ENCODE measurements around the gene CNOT8. TPM values are rescaled to one million over a fixed set of nuclear protein-coding genes. Genes with fewer than 3 reads are reported as not detected.

Gene CNOT8
- total and polyA plus RNA-seq, 2 experiments from 2014 or later: 69.2 to 73.6 TPM

DNA sequence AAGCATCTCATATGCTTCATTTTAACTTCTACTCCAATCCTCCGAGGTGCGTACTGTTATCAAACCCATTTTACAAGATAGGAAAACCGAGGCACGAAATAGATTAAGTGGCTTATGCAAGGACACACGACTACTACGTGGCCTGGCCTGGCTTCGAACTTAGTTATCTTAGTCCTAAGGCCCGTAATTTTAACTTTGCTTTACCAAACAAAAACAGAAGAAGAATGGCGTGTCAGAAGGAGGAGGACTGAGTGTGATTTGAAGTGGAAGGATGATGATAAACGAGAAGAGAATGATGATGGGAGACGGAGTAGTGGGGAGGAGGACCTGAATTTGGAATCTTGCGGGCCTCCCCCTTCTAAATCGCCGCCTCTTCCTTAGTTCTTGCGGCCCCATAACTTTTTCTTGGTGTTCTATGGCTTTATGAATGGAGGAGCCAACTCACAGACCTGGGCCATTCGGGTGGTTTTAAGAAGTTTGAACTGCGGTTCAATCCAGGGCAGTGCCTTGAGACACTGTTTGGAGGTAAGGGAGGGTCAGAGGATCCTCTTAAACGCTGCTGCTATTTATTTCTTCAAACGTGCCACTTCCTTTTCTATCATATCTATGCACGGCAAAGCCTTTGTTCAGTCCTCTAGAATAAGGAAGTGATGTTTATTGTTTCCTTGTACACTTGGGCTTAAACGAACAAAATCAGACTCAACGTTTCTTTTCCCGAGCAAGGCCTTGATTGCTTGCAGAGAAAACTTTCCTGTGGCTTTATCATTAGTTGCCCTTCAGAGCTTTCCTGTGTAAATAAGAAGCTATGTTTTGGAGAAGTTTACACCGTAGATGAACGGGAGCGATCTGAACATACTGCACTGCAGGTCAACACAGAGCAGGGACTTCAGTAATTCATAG is 795 bp downstream of the CNOT8 start:
- Histone ChIP-seq H3K27ac (peak overlapping the region; percentile 95), H3K9me3 (ENCODE audit: low read depth) (no peaks in the 10 kb centered on the region), H3K36me3 (ENCODE audit: low read depth) (peaks cover 11% of the 10 kb centered on the region; the same call in 1 of the 2 replicates), H3K9me2 (ENCODE audit: insufficient read depth) (no peaks in the 10 kb centered on the region), H3K9ac (peak overlapping the region; percentile 88), H3K27me3 (replicated peaks; ENCODE audit: insufficient read depth) (no peaks in the 10 kb centered on the region), H3F3A (ENCODE audit: insufficient read depth) (peaks cover 34% of the 10 kb centered on the region), H2AFZ (peak overlapping the region; percentile 92), H3K4me1 (ENCODE audit: insufficient read depth) (peaks cover 32% of the 10 kb centered on the region), H3K79me2 (ENCODE audit: insufficient read depth) (peaks cover 58% of the 10 kb centered on the region), H4K20me1 (ENCODE audit: insufficient read depth) (no peaks in the 10 kb centered on the region; the same call in 1 of the 2 replicates), H3K4me2 (ENCODE audit: unreplicated experiment) (peak overlapping the region; percentile 98), H3K4me3 (peak overlapping the region; percentile 96)
- in situ Hi-C loops (cut with MboI): no loop called here
- 1 to 2% methylated on average over 26 of the region's 26 CpGs for WGBS, 2 experiments (ENCODE audit: low coverage in 1 of 2, low lambda C conversion rate in 2 of 2, missing lambda C conversion rate in 2 of 2)
- peak; percentile 54 for DNase-seq
- TF ChIP-seq EZH2 (IDR thresholded peaks at IDR 0.05; ENCODE audit: insufficient read depth, poor library complexity, severe bottlenecking): no peak
- no peak for TF ChIP-seq EZH2phosphoT487 (IDR thresholded peaks at IDR 0.05; ENCODE audit: insufficient read depth, low read depth)

GRCh38 chr5:154860123-154860522 is 1.7 kb downstream of the CNOT8 start:
- 10% methylated on average over 5 of the region's 5 CpGs for WGBS, 2 experiments (ENCODE audit: low coverage in 1 of 2, low lambda C conversion rate in 2 of 2, missing lambda C conversion rate in 2 of 2)
- Histone ChIP-seq H3F3A (ENCODE audit: insufficient read depth) (peaks cover 34% of the 10 kb centered on the region), H3K9me2 (ENCODE audit: insufficient read depth) (no peaks in the 10 kb centered on the region), H4K20me1 (ENCODE audit: insufficient read depth) (no peaks in the 10 kb centered on the region; the same call in 1 of the 2 replicates), H3K27ac (peak overlapping the region; percentile 95), H3K9me3 (ENCODE audit: low read depth) (no peaks in the 10 kb centered on the region), H3K79me2 (ENCODE audit: insufficient read depth) (peaks cover 67% of the 10 kb centered on the region), H3K9ac (peak overlapping the region; percentile 88), H3K27me3 (replicated peaks; ENCODE audit: insufficient read depth) (no peaks in the 10 kb centered on the region), H3K36me3 (ENCODE audit: low read depth) (peaks cover 17% of the 10 kb centered on the region; the same call in 1 of the 2 replicates), H3K4me1 (ENCODE audit: insufficient read depth) (peaks cover 32% of the 10 kb centered on the region), H2AFZ (peak overlapping the region; percentile 92; the same call in 1 of the 2 replicates), H3K4me2 (ENCODE audit: unreplicated experiment) (peak overlapping the region; percentile 98), H3K4me3 (peak overlapping the region; percentile 96)
- in situ Hi-C loops (cut with MboI): no loop called here
- TF ChIP-seq EZH2phosphoT487 (IDR thresholded peaks at IDR 0.05; ENCODE audit: insufficient read depth, low read depth) (no peak), EZH2 (IDR thresholded peaks at IDR 0.05; ENCODE audit: insufficient read depth, poor library complexity, severe bottlenecking) (no peak)
- DNase-seq: peak; percentile 79

GRCh38 chr5:154860765-154861164 is 2.3 kb downstream of the CNOT8 start:
- DNase-seq: peak; percentile 18
- WGBS, 2 experiments (ENCODE audit: low coverage in 1 of 2, low lambda C conversion rate in 2 of 2, missing lambda C conversion rate in 2 of 2): 2 to 8% methylated on average over 4 of the region's 4 CpGs
- Histone ChIP-seq H3K27ac (peak overlapping the region; percentile 95), H3K27me3 (replicated peaks; ENCODE audit: insufficient read depth) (no peaks in the 10 kb centered on the region), H4K20me1 (ENCODE audit: insufficient read depth) (no peaks in the 10 kb centered on the region; the same call in 1 of the 2 replicates), H3K4me1 (ENCODE audit: insufficient read depth) (peaks cover 32% of the 10 kb centered on the region), H3K36me3 (ENCODE audit: low read depth) (peaks cover 23% of the 10 kb centered on the region; the same call in 1 of the 2 replicates), H3K4me3 (peak overlapping the region; percentile 96), H3K9ac (peak overlapping the region; percentile 88), H2AFZ (no peak overlapping the region), H3K9me3 (ENCODE audit: low read depth) (no peaks in the 10 kb centered on the region), H3K4me2 (ENCODE audit: unreplicated experiment) (peak overlapping the region; percentile 98), H3F3A (ENCODE audit: insufficient read depth) (peaks cover 34% of the 10 kb centered on the region), H3K79me2 (ENCODE audit: insufficient read depth) (peaks cover 73% of the 10 kb centered on the region), H3K9me2 (ENCODE audit: insufficient read depth) (no peaks in the 10 kb centered on the region)
- TF ChIP-seq EZH2 (IDR thresholded peaks at IDR 0.05; ENCODE audit: insufficient read depth, poor library complexity, severe bottlenecking) (no peak), EZH2phosphoT487 (IDR thresholded peaks at IDR 0.05; ENCODE audit: insufficient read depth, low read depth) (no peak)
- in situ Hi-C loops (cut with MboI): no loop called here

DNA sequence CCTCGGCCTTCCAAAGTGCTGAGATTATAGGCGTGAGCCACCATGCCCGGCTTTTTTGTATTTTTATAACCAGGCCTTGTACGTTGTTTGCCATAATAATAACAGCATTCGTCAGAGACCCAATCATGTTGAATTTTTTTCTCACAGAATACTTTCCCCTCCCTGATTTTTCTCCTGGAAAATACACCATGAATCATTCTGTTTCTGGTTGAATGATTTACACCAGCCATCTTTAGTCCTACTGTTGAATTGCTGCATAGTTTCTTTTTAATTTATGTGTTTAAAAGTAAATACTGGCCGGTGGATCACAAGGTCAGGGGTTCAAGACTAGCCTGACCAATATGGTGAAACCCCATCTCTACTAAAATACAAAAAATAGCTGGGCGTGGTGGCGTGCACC is 3.5 kb downstream of the CNOT8 start:
- no peaks in the 10 kb centered on the region for H3K9me3 ChIP-seq (ENCODE audit: low read depth)
- H3K79me2 ChIP-seq (ENCODE audit: insufficient read depth): peaks cover 85% of the 10 kb centered on the region
- H3K9ac ChIP-seq: no peak overlapping the region
- 72 to 76% methylated on average over 8 of the region's 8 CpGs for WGBS, 2 experiments (ENCODE audit: low coverage in 1 of 2, low lambda C conversion rate in 2 of 2, missing lambda C conversion rate in 2 of 2)
- H4K20me1 ChIP-seq (ENCODE audit: insufficient read depth): peaks cover 4% of the 10 kb centered on the region
- H3K27me3 ChIP-seq (replicated peaks; ENCODE audit: insufficient read depth): no peaks in the 10 kb centered on the region
- no peaks in the 10 kb centered on the region for H3K9me2 ChIP-seq (ENCODE audit: insufficient read depth)
- H3K4me3 ChIP-seq: no peak overlapping the region
- H2AFZ ChIP-seq: no peak overlapping the region
- peaks cover 27% of the 10 kb centered on the region for H3K4me1 ChIP-seq (ENCODE audit: insufficient read depth)
- in situ Hi-C loops (cut with MboI): no loop called here
- peaks cover 35% of the 10 kb centered on the region; the same call in 1 of the 2 replicates for H3K36me3 ChIP-seq (ENCODE audit: low read depth)
- no peak overlapping the region for H3K4me2 ChIP-seq (ENCODE audit: unreplicated experiment)
- TF ChIP-seq EZH2 (IDR thresholded peaks at IDR 0.05; ENCODE audit: insufficient read depth, poor library complexity, severe bottlenecking) (no peak), EZH2phosphoT487 (IDR thresholded peaks at IDR 0.05; ENCODE audit: insufficient read depth, low read depth) (no peak)
- no peak for DNase-seq
- peaks cover 28% of the 10 kb centered on the region for H3F3A ChIP-seq (ENCODE audit: insufficient read depth)
- H3K27ac ChIP-seq: no peak overlapping the region

All from GM23248 (cell line).